Measurements from ENCODE around the gene RGMA.

DNA sequence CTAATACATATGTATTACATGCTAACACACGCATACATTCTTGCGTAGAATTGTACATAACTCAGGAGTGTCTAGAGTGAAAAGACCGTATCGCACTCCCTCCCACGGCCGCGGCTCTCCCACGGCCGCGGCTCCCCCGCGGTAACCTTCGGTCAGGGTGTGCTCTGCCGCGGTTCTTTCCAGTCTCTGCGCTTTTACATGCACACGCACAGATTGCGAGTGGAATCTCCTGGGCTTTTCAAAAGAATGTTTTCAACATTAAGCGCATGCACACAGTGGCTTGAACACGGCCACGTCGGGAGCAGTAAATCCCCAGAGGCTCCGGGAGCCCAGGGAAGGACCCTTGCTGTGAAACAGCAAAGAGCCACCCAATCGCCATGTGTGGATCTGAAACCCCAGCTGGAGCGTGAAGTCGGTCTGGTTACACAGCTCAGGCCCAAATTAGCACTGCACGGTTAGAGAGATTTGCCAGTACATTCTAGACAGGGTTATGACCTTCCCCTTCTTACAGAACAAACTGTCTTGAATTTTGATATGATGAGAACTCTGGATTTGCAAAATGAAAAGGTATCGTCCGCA lies 805 bp upstream of the RGMA start:
- TF ChIP-seq CTCF (IDR thresholded peaks at IDR 0.05 in 2 of 3, conservative IDR thresholded peaks at IDR 0.05 in 1 of 3; ENCODE audit: borderline replicate concordance in 1 of 3, insufficient read depth in 1 of 3, low read depth in 2 of 3, low read length in 2 of 3): no peak
- TF ChIP-seq, protein P1, sequence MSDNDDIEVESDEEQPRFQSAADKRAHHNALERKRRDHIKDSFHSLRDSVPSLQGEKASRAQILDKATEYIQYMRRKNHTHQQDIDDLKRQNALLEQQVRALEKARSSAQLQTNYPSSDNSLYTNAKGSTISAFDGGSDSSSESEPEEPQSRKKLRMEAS (IDR thresholded peaks at IDR 0.05): no peak
- TF ChIP-seq TCF7L2 (IDR thresholded peaks at IDR 0.05; ENCODE audit: borderline replicate concordance, extremely low read depth, insufficient read depth, insufficient read length): no peak
- TF ChIP-seq CEBPB (IDR thresholded peaks at IDR 0.05; ENCODE audit: low read depth): no peak
- no peak for TF ChIP-seq SRF (IDR thresholded peaks at IDR 0.05; ENCODE audit: low read depth)
- no peak for TF ChIP-seq POLR2A (IDR thresholded peaks at IDR 0.05; ENCODE audit: borderline replicate concordance, extremely low read depth, insufficient read depth, insufficient read length)
- no peak for TF ChIP-seq ZNF274 (IDR thresholded peaks at IDR 0.05; ENCODE audit: low read depth, low read length)
- no peak for TF ChIP-seq ATF3 (IDR thresholded peaks at IDR 0.05)
- TF ChIP-seq POLR2AphosphoS5 (IDR thresholded peaks at IDR 0.05; ENCODE audit: low read depth, low read length): no peak
- TF ChIP-seq, protein P2, sequence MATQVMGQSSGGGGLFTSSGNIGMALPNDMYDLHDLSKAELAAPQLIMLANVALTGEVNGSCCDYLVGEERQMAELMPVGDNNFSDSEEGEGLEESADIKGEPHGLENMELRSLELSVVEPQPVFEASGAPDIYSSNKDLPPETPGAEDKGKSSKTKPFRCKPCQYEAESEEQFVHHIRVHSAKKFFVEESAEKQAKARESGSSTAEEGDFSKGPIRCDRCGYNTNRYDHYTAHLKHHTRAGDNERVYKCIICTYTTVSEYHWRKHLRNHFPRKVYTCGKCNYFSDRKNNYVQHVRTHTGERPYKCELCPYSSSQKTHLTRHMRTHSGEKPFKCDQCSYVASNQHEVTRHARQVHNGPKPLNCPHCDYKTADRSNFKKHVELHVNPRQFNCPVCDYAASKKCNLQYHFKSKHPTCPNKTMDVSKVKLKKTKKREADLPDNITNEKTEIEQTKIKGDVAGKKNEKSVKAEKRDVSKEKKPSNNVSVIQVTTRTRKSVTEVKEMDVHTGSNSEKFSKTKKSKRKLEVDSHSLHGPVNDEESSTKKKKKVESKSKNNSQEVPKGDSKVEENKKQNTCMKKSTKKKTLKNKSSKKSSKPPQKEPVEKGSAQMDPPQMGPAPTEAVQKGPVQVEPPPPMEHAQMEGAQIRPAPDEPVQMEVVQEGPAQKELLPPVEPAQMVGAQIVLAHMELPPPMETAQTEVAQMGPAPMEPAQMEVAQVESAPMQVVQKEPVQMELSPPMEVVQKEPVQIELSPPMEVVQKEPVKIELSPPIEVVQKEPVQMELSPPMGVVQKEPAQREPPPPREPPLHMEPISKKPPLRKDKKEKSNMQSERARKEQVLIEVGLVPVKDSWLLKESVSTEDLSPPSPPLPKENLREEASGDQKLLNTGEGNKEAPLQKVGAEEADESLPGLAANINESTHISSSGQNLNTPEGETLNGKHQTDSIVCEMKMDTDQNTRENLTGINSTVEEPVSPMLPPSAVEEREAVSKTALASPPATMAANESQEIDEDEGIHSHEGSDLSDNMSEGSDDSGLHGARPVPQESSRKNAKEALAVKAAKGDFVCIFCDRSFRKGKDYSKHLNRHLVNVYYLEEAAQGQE (IDR thresholded peaks at IDR 0.05; ENCODE audit: low read depth): no peak
- no peak for TF ChIP-seq ZBTB33 (IDR thresholded peaks at IDR 0.05; ENCODE audit: extremely low read depth, insufficient replicate concordance, low read length)
- no peak for TF ChIP-seq ZFX (IDR thresholded peaks at IDR 0.05)
- no peak for TF ChIP-seq SIN3A (IDR thresholded peaks at IDR 0.05; ENCODE audit: low read depth)
- TF ChIP-seq EZH2 (IDR thresholded peaks at IDR 0.05): no peak
